NCI-H2227 (cell line): ENCODE results near the gene CYP8B1.

Source experiments
- DNase-seq: peaks from one replicate; lab custom pipeline; 2025; ENCODE audit not compliant: unreplicated experiment; lab: John Stamatoyannopoulos, UW

Gene CYP8B1, protein sequence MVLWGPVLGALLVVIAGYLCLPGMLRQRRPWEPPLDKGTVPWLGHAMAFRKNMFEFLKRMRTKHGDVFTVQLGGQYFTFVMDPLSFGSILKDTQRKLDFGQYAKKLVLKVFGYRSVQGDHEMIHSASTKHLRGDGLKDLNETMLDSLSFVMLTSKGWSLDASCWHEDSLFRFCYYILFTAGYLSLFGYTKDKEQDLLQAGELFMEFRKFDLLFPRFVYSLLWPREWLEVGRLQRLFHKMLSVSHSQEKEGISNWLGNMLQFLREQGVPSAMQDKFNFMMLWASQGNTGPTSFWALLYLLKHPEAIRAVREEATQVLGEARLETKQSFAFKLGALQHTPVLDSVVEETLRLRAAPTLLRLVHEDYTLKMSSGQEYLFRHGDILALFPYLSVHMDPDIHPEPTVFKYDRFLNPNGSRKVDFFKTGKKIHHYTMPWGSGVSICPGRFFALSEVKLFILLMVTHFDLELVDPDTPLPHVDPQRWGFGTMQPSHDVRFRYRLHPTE

DNA sequence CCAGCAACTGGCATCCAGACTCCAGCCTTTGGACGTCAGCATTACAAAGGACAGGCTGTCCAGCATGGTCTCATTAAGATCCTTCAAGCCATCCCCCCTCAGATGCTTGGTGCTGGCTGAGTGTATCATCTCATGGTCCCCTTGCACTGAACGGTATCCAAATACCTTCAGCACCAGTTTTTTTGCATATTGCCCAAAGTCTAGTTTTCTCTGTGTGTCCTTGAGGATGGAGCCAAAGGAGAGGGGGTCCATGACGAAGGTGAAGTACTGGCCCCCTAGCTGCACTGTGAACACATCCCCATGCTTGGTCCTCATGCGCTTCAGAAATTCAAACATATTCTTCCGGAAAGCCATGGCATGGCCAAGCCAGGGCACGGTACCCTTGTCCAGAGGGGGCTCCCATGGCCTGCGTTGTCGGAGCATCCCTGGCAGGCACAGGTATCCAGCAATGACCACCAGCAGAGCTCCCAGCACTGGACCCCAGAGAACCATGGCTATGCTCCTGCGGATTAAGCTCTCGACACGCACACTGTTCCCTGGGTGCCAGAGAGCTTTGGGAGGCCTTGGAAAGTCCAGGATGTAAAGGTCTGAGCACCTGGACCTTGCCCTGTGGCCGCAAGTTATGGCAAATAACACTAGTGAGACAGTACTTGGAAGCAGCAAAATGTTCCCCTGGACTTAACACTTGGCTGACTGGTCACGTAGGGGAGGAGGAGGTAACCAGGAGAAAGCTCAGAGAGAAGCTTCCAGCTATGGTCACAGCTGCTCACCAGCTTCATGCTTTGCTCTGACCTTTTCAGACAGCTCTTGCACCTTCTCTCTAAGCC is at the start of gene CYP8B1:
Gene CYP8B1 (minus strand): TSS at position 555 of the 827 bp plus-strand sequence. CDS start 63 bp downstream, at position 492.
- DNase-seq, result no peak

DNA sequence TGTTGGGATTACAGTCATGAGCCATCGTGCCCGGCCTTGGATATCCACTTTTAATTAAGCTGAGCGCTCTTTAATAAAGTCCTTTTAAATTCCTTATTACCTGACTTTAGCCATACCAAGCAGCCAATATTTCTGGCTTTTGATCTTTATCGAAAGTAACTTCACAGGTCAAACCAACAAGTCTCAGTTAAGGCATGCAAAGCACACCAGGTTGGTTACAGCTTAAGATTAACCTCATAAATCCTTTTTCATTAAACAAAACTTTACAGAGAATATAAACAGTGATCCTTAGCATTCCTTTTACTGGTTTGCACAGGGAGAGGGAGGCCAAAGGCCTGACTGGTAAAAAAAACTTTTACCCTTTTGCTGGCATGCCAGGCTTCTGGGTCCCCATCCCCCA is 47.9 kb upstream of the CYP8B1 start:
- DNase-seq, result no peak

DNA sequence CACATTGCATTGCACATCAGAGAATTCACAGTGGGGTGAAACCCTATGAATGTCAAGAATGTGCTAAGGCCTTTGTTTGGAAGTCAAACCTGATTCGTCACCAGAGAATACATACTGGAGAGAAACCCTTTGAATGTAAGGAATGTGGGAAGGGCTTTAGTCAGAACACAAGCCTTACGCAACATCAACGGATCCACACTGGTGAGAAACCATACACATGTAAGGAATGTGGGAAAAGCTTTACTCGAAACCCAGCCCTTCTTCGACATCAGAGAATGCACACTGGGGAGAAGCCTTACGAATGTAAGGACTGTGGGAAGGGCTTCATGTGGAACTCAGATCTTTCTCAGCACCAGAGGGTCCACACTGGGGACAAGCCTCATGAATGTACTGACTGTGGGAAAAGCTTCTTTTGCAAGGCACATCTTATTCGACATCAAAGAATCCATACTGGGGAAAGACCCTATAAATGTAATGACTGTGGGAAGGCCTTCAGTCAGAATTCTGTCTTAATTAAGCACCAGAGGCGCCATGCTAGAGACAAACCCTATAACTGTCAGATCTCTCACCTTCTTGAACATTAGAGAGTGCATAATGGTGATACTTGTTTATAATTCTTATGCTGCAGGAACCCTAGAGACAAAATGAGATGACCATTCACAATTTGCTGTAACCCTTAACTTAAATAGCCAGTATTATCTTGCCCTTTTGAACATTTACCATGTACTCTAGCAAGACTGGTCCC is 39.3 kb upstream of the CYP8B1 start:
- DNase-seq, result no peak

DNA sequence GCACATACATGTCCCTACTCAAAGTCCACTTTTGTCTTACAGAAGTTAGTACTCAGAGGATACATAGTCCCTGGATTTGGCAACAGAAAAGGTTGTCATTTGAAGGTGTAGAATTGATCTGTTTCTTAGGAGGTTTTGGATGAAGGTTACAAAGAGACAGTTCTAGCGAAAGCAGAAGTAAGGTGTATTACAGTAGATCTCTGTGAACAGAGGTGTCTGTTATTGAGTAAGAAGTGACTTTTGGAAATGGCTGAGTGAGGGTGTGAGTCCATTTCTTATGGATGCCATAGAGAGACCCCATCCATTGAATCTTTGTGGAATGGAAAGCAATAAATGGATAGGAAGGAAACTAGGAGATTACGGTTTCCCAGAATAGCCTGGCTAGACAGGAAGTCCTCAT is 35.9 kb upstream of the CYP8B1 start:
- DNase-seq, result no peak

- DNase-seq, result no peak
Measured at GRCh38 chr3:42908675-42909074, 33.0 kb upstream of the CYP8B1 start.

GRCh38 chr3:42906848-42907183 is 31.1 kb upstream of the CYP8B1 start:
- DNase-seq, result no peak

DNA sequence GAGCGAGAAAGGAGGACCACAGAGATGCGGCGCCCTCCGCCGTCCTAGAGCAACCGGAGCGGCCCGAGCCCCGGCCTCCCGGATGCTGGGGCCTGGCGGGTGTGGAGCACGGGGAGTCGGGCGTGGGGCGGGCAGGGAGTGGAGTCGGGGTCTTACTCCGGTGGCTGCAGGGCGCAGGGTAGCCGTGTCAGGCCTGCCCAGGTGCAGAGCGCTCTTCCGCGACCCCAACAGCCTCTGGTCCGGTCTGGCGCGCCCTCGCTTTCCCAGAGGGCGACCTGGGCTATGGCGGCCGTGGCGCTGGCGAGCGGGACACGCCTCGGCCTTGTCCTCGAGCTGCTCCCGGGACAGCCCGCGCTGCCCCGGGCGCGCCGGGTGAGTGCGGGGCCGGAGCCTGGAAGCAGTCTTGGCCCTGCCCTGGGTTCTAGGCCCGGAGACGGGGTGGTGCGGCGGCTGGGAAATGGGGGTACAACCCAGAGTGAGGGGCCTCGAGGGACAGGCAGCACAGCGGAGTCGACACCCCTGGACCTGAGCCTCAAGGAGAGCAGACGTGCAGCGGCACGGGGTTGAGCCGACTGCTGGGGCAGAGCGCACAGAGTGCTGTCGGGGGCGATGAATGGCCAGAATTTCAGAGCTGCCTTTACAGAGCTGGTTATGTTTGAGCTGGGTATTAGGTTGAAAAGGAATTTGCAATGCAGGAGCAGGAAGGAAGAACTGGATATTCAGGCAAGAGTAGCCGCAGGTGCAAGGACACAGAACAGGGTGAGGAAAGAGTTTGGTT is 30.6 kb upstream of the CYP8B1 start, which contains the start of gene ZNF662:
Gene ZNF662 (plus strand): TSS at position 73 of the 778 bp plus-strand sequence. CDS start 1,973 bp downstream, outside the sequence.
- peak; percentile 78 for DNase-seq

- no peak for DNase-seq
Measured at GRCh38 chr3:42905740-42906069, 30.0 kb upstream of the CYP8B1 start.

DNA sequence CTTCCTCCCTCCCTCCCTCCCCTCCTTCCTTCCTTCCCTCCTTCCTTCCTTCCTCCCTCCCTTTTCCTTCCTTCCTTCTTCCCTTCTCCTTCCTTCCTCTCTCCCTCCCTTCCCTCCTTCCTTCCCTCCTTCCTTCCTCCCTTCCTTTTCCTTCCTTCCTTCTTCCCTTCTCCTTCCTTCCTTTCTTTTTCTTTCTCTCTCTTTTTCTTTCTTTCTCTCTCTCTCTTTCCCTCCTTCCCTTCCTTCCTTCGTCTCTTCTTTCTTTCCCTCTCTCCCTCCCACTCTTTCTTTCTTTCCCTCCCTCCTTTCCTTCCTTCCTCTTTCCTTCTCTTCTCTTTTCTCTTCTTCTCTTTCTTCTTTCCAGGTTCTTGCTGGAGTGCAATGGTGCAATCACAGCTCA is 28.4 kb upstream of the CYP8B1 start:
- no peak for DNase-seq

- no peak for DNase-seq
Measured at GRCh38 chr3:42902257-42902656, 26.6 kb upstream of the CYP8B1 start.

GRCh38 chr3:42901073-42901415 is 25.4 kb upstream of the CYP8B1 start:
- no peak for DNase-seq

- peak; percentile 8 for DNase-seq
Measured at GRCh38 chr3:42900226-42901072, 24.8 kb upstream of the CYP8B1 start.

GRCh38 chr3:42898896-42899675 is 23.4 kb upstream of the CYP8B1 start:
- DNase-seq, result no peak

DNA sequence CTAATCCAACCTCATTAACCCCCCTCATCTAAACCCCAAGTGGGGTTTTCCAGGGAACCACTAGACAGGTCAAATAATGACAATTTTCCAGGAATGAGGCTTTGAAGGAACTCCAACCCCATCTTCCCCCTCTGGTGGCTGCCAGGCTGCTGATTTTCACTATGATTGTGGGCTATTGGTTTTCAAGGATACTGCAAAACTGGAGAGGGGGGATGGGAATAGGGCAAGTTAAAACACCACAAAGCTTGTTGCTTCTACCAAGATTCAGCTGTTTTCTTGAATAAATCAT is 19.8 kb upstream of the CYP8B1 start:
- DNase-seq, result no peak

DNA sequence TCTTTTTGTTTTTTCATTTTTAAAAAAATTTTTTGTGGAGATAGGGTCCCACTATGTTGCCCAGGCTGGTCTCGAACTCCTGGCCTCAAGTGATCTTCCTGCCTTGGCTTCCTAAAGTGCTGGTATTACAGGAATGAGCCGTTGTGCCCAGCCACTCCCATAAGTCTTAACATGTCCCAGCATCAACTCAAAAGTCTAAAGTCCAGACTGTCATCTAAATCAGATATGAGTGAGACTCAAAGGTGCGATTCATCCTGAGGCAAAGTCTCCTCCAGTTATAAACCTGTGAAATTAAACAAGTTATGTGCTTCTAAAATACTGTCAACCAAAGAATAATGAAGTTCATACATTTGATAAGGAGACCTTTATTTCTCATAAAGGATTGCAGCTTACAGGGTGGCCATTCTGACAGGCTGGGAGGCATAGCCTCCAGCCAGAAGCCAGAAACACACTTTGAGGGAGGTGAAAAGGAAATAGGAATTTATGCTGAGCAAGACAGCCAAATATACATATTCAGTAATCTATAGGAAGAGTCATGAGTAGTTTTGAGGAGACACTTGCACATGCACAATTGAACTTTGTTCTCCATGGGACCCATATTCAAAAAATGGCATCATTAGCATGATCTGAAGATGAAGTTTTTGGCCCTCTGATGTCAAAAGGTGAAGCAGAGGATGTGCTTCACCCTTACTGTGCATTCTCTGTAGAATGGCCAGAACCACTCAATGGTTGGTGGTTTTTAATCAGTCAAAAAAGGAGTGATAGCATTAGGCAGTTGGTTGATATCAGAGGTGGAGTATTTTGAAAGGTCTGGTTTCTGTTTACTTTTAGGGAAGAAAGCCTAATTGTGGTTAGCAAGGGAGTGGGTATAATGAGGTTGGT is 19.3 kb upstream of the CYP8B1 start:
- no peak for DNase-seq

GRCh38 chr3:42892807-42893206 is 17.1 kb upstream of the CYP8B1 start:
- DNase-seq, result no peak

DNA sequence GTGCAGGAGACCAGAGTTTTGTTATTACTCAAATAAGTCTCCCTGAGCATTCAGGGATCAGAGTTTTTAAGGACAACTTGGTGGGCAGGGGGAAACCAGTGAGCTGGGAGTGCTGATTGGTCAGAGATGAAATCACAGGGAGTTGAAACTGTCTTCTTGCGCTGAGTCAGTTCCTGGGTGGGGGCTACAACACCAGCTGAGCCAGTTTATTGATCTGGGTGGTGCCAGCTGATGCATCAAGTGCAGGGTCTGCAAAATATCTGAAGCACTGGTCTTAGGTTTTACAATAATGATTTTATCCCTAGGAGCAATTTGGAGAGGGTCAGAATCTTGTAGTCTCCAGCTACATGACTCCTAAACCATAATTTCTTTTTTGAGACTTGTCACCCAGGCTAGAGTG is 16.5 kb upstream of the CYP8B1 start:
- no peak for DNase-seq

DNA sequence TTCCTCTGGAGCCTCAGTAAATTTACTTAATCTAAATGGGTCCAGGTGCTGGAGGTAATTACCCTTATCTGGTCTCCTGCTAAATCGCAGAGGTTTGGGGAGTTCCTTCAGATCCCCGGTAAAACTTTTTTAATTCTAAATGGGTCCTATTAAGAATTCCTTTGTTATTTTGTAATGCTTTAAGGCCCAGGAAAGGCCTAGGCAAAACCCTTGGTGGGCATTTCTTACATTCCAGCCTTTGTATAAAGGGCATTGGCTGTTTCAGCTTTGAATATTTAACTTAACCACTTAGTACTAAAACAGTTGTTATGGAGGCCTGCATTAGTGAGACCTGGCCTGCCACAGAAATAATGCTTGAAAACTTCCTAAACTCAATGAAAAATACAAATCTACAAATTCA is 15.4 kb upstream of the CYP8B1 start:
- no peak for DNase-seq
